HG02588 (cell line): Measurements from ENCODE around the gene CHST11.
A peak's percentile ranks its signal among the peaks of the same experiment; 100 is the strongest.

Experiments
- ATAC-seq: cut with Tn5 transposase; IDR thresholded peaks from one replicate; pipeline ENCODE4 v1.9.1; 2021; ENCODE audit warnings: mild to moderate bottlenecking, moderate library complexity; ENCODE audit not compliant: unreplicated experiment

Gene CHST11

GRCh38 chr12:104501660-104502059, 44.9 kb downstream of the CHST11 start:
- ATAC-seq, result no peak

GRCh38 chr12:104502217-104502616, 45.5 kb downstream of the CHST11 start:
- ATAC-seq, result no peak

GRCh38 chr12:104502638-104503037, 45.9 kb downstream of the CHST11 start:
- no peak for ATAC-seq

GRCh38 chr12:104503191-104503590, 46.4 kb downstream of the CHST11 start:
- no peak for ATAC-seq

GRCh38 chr12:104504146-104504545, 47.4 kb downstream of the CHST11 start:
- ATAC-seq, result no peak

- peak; percentile 93 for ATAC-seq
Measured at GRCh38 chr12:104505095-104505818, 48.5 kb downstream of the CHST11 start.

- ATAC-seq, result no peak
Measured at GRCh38 chr12:104506676-104507401, 50.1 kb downstream of the CHST11 start.

GRCh38 chr12:104507672-104508071, 50.9 kb downstream of the CHST11 start:
- ATAC-seq, result no peak

GRCh38 chr12:104508752-104509446, 52.2 kb downstream of the CHST11 start:
- no peak for ATAC-seq

GRCh38 chr12:104510145-104510872, 53.6 kb downstream of the CHST11 start:
- ATAC-seq, result no peak

GRCh38 chr12:104510873-104511440, 54.2 kb downstream of the CHST11 start:
- no peak for ATAC-seq

- no peak for ATAC-seq
Measured at GRCh38 chr12:104513681-104514080, 56.9 kb downstream of the CHST11 start.

GRCh38 chr12:104514092-104514810, 57.5 kb downstream of the CHST11 start:
- no peak for ATAC-seq

- ATAC-seq, result no peak
Measured at GRCh38 chr12:104515899-104516298, 59.2 kb downstream of the CHST11 start.

GRCh38 chr12:104516821-104517220, 60.1 kb downstream of the CHST11 start:
- no peak for ATAC-seq

GRCh38 chr12:104517880-104518279, 61.1 kb downstream of the CHST11 start:
- ATAC-seq, result no peak

GRCh38 chr12:104519190-104520019, 62.7 kb downstream of the CHST11 start:
- ATAC-seq, result no peak

- peak; percentile 66 for ATAC-seq
Measured at GRCh38 chr12:104520242-104520900, 63.6 kb downstream of the CHST11 start.

- ATAC-seq, result no peak
Measured at GRCh38 chr12:104521731-104522130, 65.0 kb downstream of the CHST11 start.
